ENCODE data around the gene DKKL1.
A peak's percentile ranks its signal among the peaks of the same experiment; 100 is the strongest.
"Not testable (repeated sequence)": the region's sequence is repeated elsewhere in the genome, so short reads cannot be mapped to it uniquely, and the experiment has no call there.

DKKL1 gene

DNA sequence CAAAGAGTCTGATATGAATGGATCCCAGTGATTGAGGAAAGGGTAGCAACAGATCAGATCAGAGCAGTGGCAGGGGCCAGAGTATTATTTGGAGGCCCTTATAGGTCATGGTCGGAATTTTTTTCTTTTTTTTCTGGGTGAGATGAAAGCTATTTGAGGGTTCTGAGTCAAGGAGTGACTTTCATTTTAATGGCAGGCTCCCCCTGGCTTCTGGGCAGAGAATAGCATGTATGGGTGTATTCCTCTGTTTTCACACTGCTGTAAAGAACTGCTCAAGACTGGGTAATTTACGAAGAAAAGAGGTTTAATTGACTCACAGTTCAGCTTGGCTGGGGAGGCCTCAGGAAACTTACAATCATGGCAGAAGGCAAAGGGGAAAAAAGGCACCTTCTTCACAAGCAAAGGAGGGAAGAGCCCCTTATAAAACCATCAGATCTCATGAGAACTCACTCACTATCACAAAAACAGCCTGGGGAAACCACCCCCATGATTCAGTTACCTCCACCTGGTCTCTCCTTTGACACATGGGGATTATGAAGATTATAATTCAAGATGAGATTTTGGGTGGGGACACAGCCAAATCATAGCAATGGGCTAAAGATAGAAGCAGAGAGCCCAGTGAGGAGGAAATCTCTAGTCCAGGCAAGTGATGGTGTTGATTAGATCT, 35.7 kb upstream of the DKKL1 start:
- H3K4me3 ChIP-seq (ENCODE audit: low read depth, low read length): no peak overlapping the region
- TF ChIP-seq, protein P1, sequence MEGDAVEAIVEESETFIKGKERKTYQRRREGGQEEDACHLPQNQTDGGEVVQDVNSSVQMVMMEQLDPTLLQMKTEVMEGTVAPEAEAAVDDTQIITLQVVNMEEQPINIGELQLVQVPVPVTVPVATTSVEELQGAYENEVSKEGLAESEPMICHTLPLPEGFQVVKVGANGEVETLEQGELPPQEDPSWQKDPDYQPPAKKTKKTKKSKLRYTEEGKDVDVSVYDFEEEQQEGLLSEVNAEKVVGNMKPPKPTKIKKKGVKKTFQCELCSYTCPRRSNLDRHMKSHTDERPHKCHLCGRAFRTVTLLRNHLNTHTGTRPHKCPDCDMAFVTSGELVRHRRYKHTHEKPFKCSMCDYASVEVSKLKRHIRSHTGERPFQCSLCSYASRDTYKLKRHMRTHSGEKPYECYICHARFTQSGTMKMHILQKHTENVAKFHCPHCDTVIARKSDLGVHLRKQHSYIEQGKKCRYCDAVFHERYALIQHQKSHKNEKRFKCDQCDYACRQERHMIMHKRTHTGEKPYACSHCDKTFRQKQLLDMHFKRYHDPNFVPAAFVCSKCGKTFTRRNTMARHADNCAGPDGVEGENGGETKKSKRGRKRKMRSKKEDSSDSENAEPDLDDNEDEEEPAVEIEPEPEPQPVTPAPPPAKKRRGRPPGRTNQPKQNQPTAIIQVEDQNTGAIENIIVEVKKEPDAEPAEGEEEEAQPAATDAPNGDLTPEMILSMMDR (IDR thresholded peaks at IDR 0.05; ENCODE audit: low read depth, low read length): peak; percentile 66

DNA sequence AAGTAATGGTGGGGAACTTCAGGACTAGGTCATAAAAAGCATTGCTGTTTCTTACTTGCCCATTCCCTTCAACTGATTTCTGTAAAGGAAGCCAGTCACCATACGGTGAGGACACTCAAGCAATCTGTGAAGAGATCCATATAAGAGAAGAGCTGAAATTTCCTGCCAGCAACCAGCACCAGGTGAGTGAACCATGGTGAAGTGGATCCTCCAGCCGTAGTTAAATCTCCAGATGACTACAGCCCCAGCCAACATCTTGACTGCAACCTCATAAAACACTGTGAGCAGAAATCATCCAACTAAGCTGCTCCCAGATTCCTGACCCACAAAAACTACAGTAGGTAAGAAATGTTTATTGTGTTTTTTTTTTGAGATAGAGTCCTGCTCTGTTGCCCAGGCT, 34.9 kb upstream of the DKKL1 start:
- TF ChIP-seq, protein P1 (IDR thresholded peaks at IDR 0.05; ENCODE audit: low read depth, low read length): no peak
- H3K4me3 ChIP-seq (ENCODE audit: low read depth, low read length): no peak overlapping the region

DNA sequence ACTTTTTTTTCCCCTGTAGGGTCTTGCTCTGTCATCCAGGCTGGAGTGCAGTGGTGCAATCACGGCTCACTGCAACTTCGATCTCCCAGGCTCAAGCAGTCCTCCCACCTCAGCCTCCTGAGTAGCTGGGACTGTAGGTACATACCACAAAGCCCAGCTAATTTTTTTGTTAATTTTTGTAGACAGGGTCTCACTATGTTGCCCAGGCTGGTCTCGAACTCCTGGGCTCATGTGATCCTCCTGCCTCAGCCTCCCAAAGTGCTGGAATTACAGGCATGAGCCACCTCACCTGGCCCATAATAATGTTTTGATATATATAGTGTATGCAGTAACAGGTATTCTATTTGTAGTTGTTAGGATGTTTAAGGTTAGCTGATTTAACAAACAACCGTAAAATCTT, 32.5 kb upstream of the DKKL1 start:
- H3K4me3 ChIP-seq (ENCODE audit: low read depth, low read length): not testable (repeated sequence)

DNA sequence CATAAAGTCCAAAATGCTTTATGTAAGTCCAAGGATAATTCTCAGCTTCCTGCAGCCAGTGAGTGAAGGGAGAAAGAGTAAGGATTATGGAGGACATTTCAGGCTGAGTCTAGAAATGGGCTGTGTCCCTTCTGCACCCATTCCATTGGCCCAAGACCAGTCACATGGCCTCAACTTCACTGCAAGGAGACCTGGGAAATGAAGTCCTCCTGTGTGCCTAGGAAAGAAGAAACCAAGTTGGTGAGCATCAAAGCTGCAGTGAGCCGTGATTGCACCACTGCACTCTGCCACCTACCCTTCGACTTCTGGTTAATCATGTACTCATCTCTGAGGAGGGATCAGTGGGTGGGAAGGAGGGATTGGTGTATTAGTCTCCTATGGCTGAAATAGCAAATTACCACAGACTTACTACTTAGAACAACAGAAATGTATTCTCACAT, 32.0 kb upstream of the DKKL1 start:
- TF ChIP-seq, protein P1 (IDR thresholded peaks at IDR 0.05; ENCODE audit: low read depth, low read length): no peak
- no peak overlapping the region for H3K4me3 ChIP-seq (ENCODE audit: low read depth, low read length)

DNA sequence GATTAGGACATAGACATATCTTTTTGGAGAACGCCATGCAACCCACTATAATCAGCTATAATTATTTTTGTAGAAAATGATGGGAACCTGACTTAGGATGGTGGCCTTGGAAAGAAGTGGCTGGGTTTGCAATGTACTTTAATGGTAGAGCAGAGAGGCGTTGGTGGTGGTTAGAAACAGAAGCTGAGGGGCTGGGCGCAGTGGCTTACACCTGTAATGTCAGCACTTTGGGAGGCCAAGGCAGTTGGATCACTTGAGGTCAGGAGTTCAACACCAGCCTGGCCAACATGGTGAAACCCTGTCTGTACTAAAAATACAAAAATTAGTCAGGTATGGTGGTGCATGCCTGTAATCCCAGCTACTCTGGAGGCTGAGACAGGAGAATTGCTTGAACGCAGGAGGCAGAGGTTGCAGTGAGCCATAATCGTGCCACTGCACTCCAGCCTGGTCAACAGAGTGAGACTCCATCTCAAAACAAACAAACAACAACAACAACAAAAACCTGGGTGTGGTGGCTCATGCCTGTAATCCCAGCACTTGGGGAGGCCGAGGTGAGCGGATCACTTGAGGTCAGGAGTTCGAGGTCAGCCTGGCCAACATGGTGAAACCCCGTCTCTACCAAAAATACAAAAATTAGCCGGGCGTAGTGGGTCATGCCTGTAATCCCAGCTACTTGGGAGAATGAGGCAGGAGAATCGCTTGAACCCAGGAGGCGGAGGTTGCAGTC, 30.8 kb upstream of the DKKL1 start:
- H3K4me3 ChIP-seq (ENCODE audit: low read depth, low read length): not testable (repeated sequence)

DNA sequence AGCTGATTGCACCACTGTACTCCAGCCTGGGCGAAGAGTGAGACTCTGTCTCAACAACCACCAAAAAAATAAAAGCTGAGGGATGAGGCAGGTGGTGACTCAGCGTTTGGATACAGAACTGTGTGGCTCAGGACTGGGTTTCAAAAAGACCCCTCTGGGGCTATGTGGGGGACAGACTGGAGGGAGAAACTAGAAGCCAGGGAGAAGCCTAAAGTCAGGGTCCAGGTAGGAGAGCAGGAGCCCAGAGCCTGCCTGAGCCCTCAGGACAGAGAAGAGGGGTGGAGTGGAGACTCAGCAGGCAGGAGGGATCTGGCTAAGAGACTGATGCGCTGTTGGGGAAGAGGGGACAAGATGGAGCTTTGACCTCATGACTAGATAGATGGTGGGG, 30.3 kb upstream of the DKKL1 start:
- TF ChIP-seq, protein P1 (IDR thresholded peaks at IDR 0.05; ENCODE audit: low read depth, low read length): no peak
- H3K4me3 ChIP-seq (ENCODE audit: low read depth, low read length): no peak overlapping the region

DNA sequence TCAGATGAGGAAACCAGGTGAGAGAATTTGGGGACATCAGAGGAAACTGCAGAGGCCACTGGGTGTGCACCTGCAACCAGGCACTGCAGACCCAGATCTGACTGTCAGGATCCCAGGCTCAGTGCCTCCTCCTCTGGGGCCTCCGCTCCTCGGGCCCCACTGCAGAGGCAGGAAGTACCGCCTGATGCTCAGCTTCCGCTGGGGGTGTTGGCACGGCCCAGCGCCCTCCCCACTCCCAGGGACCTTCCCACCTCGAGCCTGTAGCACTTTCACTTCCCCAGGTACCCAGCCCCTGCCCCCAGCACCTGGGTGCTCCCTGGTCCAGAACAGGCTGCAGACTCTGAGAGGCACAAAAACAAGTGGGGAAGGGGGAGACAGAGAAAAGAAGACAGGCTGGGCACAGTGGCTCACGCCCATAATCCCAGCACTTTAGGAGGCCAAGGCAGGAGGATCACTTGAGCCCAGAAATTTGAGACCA, 29.8 kb upstream of the DKKL1 start:
- no peak overlapping the region for H3K4me3 ChIP-seq (ENCODE audit: low read depth, low read length)
- TF ChIP-seq, protein P1 (IDR thresholded peaks at IDR 0.05; ENCODE audit: low read depth, low read length): no peak

DNA sequence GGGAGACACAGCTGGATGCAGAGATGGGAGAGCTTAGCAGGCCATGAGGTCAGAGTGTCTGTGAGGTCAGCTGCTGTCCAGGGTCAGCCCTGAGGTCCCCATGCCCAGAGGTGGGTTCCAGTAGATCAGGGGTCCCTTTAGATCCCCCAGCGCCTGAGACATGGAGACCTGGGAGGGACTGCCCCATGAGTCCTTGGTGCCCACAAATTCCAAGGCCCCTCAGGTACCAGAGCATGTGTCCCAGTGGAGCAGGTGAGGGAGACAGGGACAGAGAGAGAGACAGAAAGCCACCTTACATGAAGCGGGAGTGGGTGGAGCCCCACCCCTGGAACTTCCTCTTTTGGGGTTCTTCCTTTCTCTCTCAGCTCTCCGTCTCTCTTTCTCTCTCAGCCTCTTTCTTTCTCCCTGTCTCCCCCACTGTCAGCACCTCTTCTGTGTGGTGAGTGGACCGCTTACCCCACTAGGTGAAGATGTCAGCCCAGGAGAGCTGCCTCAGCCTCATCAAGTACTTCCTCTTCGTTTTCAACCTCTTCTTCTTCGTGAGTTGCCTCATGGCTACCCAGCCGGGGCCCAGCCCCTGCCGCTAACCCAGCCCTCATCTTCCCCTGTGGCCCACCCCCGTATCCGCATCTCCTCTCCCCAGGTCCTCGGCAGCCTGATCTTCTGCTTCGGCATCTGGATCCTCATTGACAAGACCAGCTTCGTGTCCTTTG, 28.4 kb upstream of the DKKL1 start, which contains the start of gene CD37:
TSS of gene CD37 (plus strand) at position 336 of the 713 bp plus-strand sequence. CDS start at position 471, 135 bp downstream.
- no peak within 1 kb of the TSS for H3K4me3 ChIP-seq (ENCODE audit: low read depth, low read length)
- TF ChIP-seq, protein P1 (IDR thresholded peaks at IDR 0.05; ENCODE audit: low read depth, low read length): no peak
